Cardiac muscle cell (in vitro differentiated cells and primary cell): ENCODE data around the gene INTS2. TPM values are rescaled to one million over a fixed set of nuclear protein-coding genes. Genes with fewer than 3 reads are reported as not detected.

ENCODE experiments used
- DNase-seq, 2 donors: peaks; one replicate each; pipeline versions ENCODE4 v3.0.0 to v3.0.0-alpha.2; 2010 to 2017; ENCODE audit warnings: low read depth in 1 of 2, low spot score in 1 of 2
- H3K27ac ChIP-seq: fragments of 200-600 bp; sonication (generic); 2 replicates; pipeline ENCODE4 v1.5.1; 2016
- H3K27me3 ChIP-seq: fragments of 200-600 bp; sonication (generic); 2 replicates; pipeline ENCODE4 v1.6.0; 2016; ENCODE audit warnings: control low read depth
- H3K36me3 ChIP-seq: fragments of 200-600 bp; sonication (generic); 2 replicates; pipeline ENCODE4 v1.5.1; 2016; ENCODE audit warnings: control low read depth
- H3K4me1 ChIP-seq: fragments of 200-600 bp; sonication (generic); 2 replicates; pipeline ENCODE4 v1.8.1; 2017; ENCODE audit warnings: low read depth, mild to moderate bottlenecking, mixed run types
- H3K4me3 ChIP-seq: fragments of 200-600 bp; sonication (generic); 2 replicates; pipeline ENCODE4 v1.5.1; 2016; ENCODE audit warnings: mild to moderate bottlenecking
- H3K9me3 ChIP-seq: fragments of 200-600 bp; sonication (generic); 2 replicates; pipeline ENCODE4 v1.5.1; 2017; ENCODE audit warnings: low read depth, mild to moderate bottlenecking, control low read depth
- CTCF ChIP-seq: IDR thresholded peaks from 2 replicates; pipeline ENCODE4 v1.5.1; 2012; ENCODE audit warnings: low read depth, mild to moderate bottlenecking, low read length
- polyA plus RNA-seq: library from polyadenylated mRNA; unstranded; fragments of >200 nt; fragmentation: Nextera tagmentation; extraction: Ambion mirVana; gene quantifications from 2 replicates; pipeline ENCODE4 v1.2.1, GENCODE V29; 2016
- total RNA-seq: library from RNA; depleted of rRNA; stranded (reverse); fragments of >200 nt; gene quantifications from 2 replicates; pipeline ENCODE4 v1.2.3, GENCODE V29; 2016

The INTS2 gene
- total and polyA plus RNA-seq, 2 experiments from 2014 or later = 4.2 to 12.9 TPM

GRCh38 chr17:61846761-61847375 is 80.9 kb downstream of the INTS2 start:
- Histone ChIP-seq H3K27ac (no peak overlapping the region), H3K4me3 (no peak overlapping the region), H3K27me3 (no peaks in the 10 kb centered on the region), H3K4me1 (no peaks in the 10 kb centered on the region), H3K9me3 (no peaks in the 10 kb centered on the region), H3K36me3 (no peaks in the 10 kb centered on the region)
- no peak for DNase-seq
- no peak for TF ChIP-seq CTCF

GRCh38 chr17:61846088-61846487 is 81.7 kb downstream of the INTS2 start:
- no peaks in the 10 kb centered on the region for H3K9me3 ChIP-seq
- H3K27me3 ChIP-seq = no peaks in the 10 kb centered on the region
- H3K27ac ChIP-seq = no peak overlapping the region
- no peaks in the 10 kb centered on the region for H3K4me1 ChIP-seq
- no peak overlapping the region for H3K4me3 ChIP-seq
- no peak for DNase-seq
- TF ChIP-seq CTCF = no peak
- no peaks in the 10 kb centered on the region for H3K36me3 ChIP-seq

- no peak for TF ChIP-seq CTCF
- Histone ChIP-seq H3K27me3 (no peaks in the 10 kb centered on the region), H3K27ac (no peak overlapping the region), H3K36me3 (no peaks in the 10 kb centered on the region), H3K4me1 (no peaks in the 10 kb centered on the region), H3K4me3 (no peak overlapping the region), H3K9me3 (no peaks in the 10 kb centered on the region)
- no peak for DNase-seq
These were observed 84.3 kb downstream of the INTS2 start for GRCh38 chr17:61843435-61843834.

- Histone ChIP-seq H3K36me3 (no peaks in the 10 kb centered on the region), H3K4me3 (no peak overlapping the region), H3K27ac (no peak overlapping the region), H3K9me3 (no peaks in the 10 kb centered on the region), H3K4me1 (no peaks in the 10 kb centered on the region), H3K27me3 (no peaks in the 10 kb centered on the region)
- no peak for DNase-seq
- no peak for TF ChIP-seq CTCF
These were observed 84.9 kb downstream of the INTS2 start for GRCh38 chr17:61842899-61843298.

- Histone ChIP-seq H3K27ac (no peak overlapping the region), H3K36me3 (no peaks in the 10 kb centered on the region), H3K4me1 (no peaks in the 10 kb centered on the region), H3K27me3 (no peaks in the 10 kb centered on the region), H3K4me3 (no peak overlapping the region), H3K9me3 (no peaks in the 10 kb centered on the region)
- TF ChIP-seq CTCF = no peak
- no peak for DNase-seq
These were observed 88.4 kb downstream of the INTS2 start for GRCh38 chr17:61839300-61839786.
